Spleen (tissue), 7 donors: ENCODE measurements around the gene RDX.

Source experiments
- CTCF ChIP-seq, 11 experiments: fragments of 200-600 bp in 7 of 11; fragments of 450-650 bp in 4 of 11; sonication (generic) in 4 of 11; IDR thresholded peaks in 8 of 11; conservative IDR thresholded peaks in 3 of 11; 1 replicate in 7 of 11; 2 replicates in 4 of 11; pipeline versions ENCODE4 v1.4.0 to v1.8.0; 2016 to 2021; ENCODE audit warnings: antibody characterized with exemption in 11 of 11, inconsistent platforms in 4 of 11, mild to moderate bottlenecking in 1 of 11
- POLR2AphosphoS5 ChIP-seq, 3 donors: sonication (generic); formaldehyde crosslinking; IDR thresholded peaks; one replicate each; pipeline ENCODE4 v1.5.1; 2017; ENCODE audit warnings: antibody characterized with exemption in 3 of 3
- donor health status: DM: no; HTN: no; CAD: no; lungs with moderate emphysema.
- donor health status: DM: no; HTN: no; CAD: no.
- donor health status: DM: no; HTN: no; CAD: no.

GRCh38 chr11:110177086-110177456 is 119.3 kb downstream of the RDX start:
- TF ChIP-seq CTCF (IDR thresholded peaks at IDR 0.05 in 8 of 11, conservative IDR thresholded peaks at IDR 0.05 in 3 of 11) = no peak
- TF ChIP-seq POLR2AphosphoS5 (IDR thresholded peaks at IDR 0.05) = no peak
